Measurements from ENCODE around the gene SEC14L6.

GRCh38 chr22:30547188-30547587, 647 bp upstream of the SEC14L6 start:
- no peak for TF ChIP-seq CTCF (IDR thresholded peaks at IDR 0.05)
- no peak for TF ChIP-seq POLR2A (IDR thresholded peaks at IDR 0.05)

All from suprapubic skin (tissue), 3 donors.